ENCODE data around the gene ATP6V0E1. TPM values are rescaled to one million over a fixed set of nuclear protein-coding genes. Genes with fewer than 3 reads are reported as not detected.

The ATP6V0E1 gene
- total RNA-seq, 1 experiment from 2014 or later = 332 TPM

GRCh38 chr5:173035904-173036707 lies 52.5 kb downstream of the ATP6V0E1 start:
- ChIA-PET CTCF (no interaction called here), POLR2A (no interaction called here)
- in situ Hi-C loops (cut with HindIII; ENCODE audit: low pct_unique_long_range_greater_than_20kb, low sequenced_read_pairs) (no loop called here), intact Hi-C loops (cut with micrococcal nuclease; ENCODE audit: unreplicated experiment) (no loop called here)
- Histone ChIP-seq H3K9me3 (ENCODE audit: control insufficient read depth, insufficient read depth, low read depth, low read length) (no peaks in the 10 kb centered on the region), H3K36me3 (ENCODE audit: control insufficient read depth, insufficient read depth, low read length) (no peaks in the 10 kb centered on the region), H3K4me3 (ENCODE audit: low read depth in 2 of 2, low read length in 2 of 2) (no peak overlapping the region), H3K27ac (ENCODE audit: low read length) (no peak overlapping the region), H3K4me1 (ENCODE audit: control insufficient read depth, insufficient read depth, low read length) (no peaks in the 10 kb centered on the region), H3K27me3 (ENCODE audit: control insufficient read depth, insufficient read depth, low read length) (no peaks in the 10 kb centered on the region)
- no TSS peak for BruUV-seq (replicated peaks)
- TF ChIP-seq POLR2AphosphoS5 (IDR thresholded peaks at IDR 0.05; ENCODE audit: low read depth, low read length) (no peak), TCF7L2 (IDR thresholded peaks at IDR 0.05; ENCODE audit: low read depth, low read length) (no peak), SIN3A (IDR thresholded peaks at IDR 0.05; ENCODE audit: borderline replicate concordance, insufficient read depth, low read depth, low read length) (no peak), REST (IDR thresholded peaks at IDR 0.05; ENCODE audit: insufficient read depth in 1 of 2, low read depth in 2 of 2, low read length in 1 of 2) (no peak)
- TF ChIP-seq, protein P1, sequence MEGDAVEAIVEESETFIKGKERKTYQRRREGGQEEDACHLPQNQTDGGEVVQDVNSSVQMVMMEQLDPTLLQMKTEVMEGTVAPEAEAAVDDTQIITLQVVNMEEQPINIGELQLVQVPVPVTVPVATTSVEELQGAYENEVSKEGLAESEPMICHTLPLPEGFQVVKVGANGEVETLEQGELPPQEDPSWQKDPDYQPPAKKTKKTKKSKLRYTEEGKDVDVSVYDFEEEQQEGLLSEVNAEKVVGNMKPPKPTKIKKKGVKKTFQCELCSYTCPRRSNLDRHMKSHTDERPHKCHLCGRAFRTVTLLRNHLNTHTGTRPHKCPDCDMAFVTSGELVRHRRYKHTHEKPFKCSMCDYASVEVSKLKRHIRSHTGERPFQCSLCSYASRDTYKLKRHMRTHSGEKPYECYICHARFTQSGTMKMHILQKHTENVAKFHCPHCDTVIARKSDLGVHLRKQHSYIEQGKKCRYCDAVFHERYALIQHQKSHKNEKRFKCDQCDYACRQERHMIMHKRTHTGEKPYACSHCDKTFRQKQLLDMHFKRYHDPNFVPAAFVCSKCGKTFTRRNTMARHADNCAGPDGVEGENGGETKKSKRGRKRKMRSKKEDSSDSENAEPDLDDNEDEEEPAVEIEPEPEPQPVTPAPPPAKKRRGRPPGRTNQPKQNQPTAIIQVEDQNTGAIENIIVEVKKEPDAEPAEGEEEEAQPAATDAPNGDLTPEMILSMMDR (IDR thresholded peaks at IDR 0.05) = no peak
- ATAC-seq = no peak
- DNase-seq (ENCODE audit: low read depth, low spot score) = no peak

GRCh38 chr5:173039188-173039587 lies 55.6 kb downstream of the ATP6V0E1 start:
- CTCF ChIA-PET = no interaction called here

More at GRCh38 chr5:173039188-173039587, 55.6 kb downstream of the ATP6V0E1 start:
- DNase-seq (ENCODE audit: low read depth, low spot score) (no peak), ATAC-seq (no peak)
- in situ Hi-C loops (cut with HindIII; ENCODE audit: low pct_unique_long_range_greater_than_20kb, low sequenced_read_pairs) = no loop called here
- BruUV-seq (replicated peaks) = no TSS peak
- TF ChIP-seq SIN3A (IDR thresholded peaks at IDR 0.05; ENCODE audit: borderline replicate concordance, insufficient read depth, low read depth, low read length) (no peak), REST (IDR thresholded peaks at IDR 0.05; ENCODE audit: insufficient read depth in 1 of 2, low read depth in 2 of 2, low read length in 1 of 2) (no peak), POLR2AphosphoS5 (IDR thresholded peaks at IDR 0.05; ENCODE audit: low read depth, low read length) (no peak), TCF7L2 (IDR thresholded peaks at IDR 0.05; ENCODE audit: low read depth, low read length) (no peak)
- TF ChIP-seq, protein P1 (IDR thresholded peaks at IDR 0.05) = no peak
- H3K4me1 ChIP-seq (ENCODE audit: control insufficient read depth, insufficient read depth, low read length) = peaks cover 10% of the 10 kb centered on the region; the same call in 1 of the 2 replicates
- intact Hi-C loops (cut with micrococcal nuclease; ENCODE audit: unreplicated experiment) = no loop called here
- H3K36me3 ChIP-seq (ENCODE audit: control insufficient read depth, insufficient read depth, low read length) = no peaks in the 10 kb centered on the region
- H3K9me3 ChIP-seq (ENCODE audit: control insufficient read depth, insufficient read depth, low read depth, low read length) = no peaks in the 10 kb centered on the region
- no peak overlapping the region for H3K27ac ChIP-seq (ENCODE audit: low read length)
- POLR2A ChIA-PET = no interaction called here
- H3K4me3 ChIP-seq (ENCODE audit: low read depth in 2 of 2, low read length in 2 of 2) = no peak overlapping the region
- no peaks in the 10 kb centered on the region for H3K27me3 ChIP-seq (ENCODE audit: control insufficient read depth, insufficient read depth, low read length)
